ENCODE results near the gene MYO16. TPM values are rescaled to one million over a fixed set of nuclear protein-coding genes. Genes with fewer than 3 reads are reported as not detected.

The MYO16 gene
- total RNA-seq, 2 experiments from 2014 or later = not detected

DNA sequence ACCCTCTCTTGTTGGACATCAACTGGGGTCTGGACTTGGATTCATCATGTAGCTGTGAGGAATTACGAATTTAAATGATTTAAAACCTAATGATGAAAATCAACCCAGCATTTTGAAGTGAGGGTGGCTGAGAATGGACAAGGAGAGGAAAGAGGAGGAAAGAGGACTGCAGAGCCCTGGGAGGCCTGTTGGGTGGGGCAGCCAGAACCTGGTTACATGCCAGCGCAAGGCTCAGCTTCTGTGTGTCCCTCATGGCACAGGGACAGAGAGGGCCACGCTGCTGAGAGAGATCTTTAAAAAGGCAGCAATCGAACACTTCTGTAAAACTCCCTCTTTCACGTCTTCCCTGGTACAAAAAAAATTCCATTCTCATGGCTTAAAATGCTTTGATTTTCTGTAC, 292.7 kb downstream of the MYO16 start:
- POLR2A ChIA-PET = no interaction called here

DNA sequence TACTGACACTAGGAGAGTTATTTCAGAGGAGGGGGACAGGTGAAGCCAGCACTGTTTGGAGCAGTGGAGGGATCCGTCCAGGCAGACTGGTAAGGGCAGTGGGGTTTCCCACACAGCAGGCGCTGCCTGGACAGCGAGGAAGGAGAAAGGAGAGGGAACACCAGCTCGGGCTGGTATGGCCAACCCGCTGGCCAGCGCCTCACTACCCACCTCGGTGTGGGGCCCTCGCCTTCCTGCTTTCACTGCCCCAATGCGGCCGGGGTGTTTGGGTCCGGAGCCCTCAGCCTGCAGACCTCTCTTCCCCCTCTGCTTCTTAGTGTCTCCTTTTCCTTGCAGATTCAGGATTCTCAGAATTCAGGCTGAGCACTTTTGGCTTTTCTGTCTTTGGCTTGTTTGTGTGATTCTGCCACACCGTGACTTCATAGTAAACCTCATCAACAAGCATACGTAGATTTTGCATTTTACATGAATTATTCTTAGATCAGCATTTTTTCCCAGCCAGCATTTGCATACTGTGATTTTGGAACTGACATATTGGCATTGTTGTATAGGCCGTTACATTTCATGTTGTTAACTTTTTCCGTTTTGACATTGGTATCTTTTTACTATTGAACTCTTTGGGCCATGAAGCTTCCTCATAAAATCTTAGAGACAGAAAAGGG, 294.1 kb downstream of the MYO16 start:
- CTCF ChIA-PET = no interaction called here
- POLR2A ChIA-PET = no interaction called here

More for the DNA sequence above, 292.7 kb downstream of the MYO16 start:
- CTCF ChIA-PET = no interaction called here

DNA sequence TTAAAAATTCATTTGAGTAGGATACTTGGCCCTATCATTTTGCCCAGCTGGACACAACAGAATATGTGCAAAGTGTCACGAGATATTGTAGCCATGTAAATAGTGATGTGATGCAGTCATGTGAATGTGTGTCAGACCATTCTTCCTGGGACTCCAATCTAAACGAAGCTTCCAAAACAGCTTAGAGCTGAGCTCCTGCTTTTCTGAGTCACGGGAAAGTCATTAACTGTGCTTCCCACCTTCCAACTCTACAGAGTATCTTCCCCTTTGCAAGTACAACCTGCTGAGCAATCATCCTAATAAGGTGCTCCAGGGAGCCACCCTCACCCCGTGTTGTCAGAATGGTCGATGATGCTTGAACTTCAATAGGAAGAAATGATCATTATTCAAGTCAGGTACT, 294.7 kb downstream of the MYO16 start:
- CTCF ChIA-PET = no interaction called here
- POLR2A ChIA-PET = no interaction called here

DNA sequence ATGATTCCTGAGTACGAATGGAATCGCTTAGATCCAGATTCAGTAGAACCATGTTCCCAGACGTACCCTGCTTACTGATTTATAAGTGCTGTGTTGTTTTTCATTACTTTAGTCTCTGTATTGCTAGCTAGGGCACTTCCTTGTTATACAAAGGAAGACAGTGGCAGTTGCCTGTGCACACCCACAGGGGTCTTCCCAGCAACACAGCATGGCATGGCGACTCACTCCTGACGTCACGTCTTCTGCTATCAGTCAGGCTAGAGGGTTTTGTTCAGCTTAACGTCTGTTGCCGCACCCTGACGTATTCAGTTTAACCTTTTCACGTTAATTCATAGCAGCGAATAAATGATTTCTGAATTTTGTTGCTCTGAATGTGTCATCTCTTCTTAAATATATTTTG, 295.1 kb downstream of the MYO16 start:
- POLR2A ChIA-PET = no interaction called here
- CTCF ChIA-PET = no interaction called here

DNA sequence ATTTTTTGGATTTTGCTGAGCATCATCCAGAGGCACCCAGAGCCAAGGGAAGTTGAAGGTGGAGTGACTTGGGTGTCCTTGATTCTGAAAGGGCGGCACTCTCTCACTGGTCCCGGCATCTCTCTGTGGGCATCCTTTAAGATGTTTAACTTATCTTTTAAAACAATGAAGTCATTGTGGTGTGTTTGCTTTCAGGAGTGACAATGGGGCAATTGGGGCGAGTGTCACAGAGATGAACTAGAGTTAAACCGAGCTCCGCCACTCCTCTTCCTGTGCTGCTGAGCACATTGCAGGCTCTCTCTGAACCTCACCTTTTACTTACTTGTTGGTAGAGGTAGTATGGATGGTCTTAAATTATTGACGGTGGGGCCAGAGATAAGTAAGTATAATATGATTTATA, 295.7 kb downstream of the MYO16 start:
- POLR2A ChIA-PET = no interaction called here
- CTCF ChIA-PET = no interaction called here

DNA sequence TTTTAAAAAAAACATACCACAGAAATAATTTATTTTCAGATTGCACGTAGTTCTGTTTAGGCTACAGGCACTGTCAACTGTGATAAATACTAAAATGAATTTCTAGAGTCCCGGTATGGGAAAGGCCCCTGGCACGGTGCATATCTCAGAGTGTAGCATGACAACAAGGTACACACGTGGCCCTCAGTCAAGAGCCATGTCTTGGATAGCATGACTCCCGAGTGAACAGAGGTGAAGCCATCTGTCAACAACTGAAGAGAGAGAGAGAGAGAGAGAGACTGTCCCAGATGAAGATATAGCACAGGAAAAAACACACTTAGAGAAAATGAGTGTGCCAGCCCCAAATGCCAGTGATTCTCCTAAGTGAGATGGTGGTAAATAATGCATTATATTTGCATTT, 297.5 kb downstream of the MYO16 start:
- CTCF ChIA-PET = no interaction called here
- POLR2A ChIA-PET = no interaction called here

DNA sequence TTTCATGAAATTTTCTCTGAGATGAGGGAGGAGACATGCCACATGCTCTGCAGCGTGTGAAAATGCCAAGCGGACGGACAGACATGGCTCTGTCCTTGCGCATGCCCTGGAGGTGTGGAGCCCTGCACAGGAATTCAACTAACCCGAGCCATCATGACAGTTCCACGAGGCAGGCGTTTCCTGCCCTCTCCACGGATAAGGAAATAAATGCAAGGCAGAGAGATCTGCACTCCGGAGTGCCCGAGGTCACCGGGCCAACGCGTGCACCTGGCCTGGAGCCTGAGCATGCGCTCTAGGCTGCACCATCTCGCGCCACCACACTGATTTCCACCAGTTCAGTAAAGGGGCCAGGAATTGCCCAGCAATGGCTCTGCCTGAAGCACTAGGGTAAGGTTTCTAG, 298.2 kb downstream of the MYO16 start:
- ChIA-PET POLR2A (no interaction called here), CTCF (no interaction called here)

DNA sequence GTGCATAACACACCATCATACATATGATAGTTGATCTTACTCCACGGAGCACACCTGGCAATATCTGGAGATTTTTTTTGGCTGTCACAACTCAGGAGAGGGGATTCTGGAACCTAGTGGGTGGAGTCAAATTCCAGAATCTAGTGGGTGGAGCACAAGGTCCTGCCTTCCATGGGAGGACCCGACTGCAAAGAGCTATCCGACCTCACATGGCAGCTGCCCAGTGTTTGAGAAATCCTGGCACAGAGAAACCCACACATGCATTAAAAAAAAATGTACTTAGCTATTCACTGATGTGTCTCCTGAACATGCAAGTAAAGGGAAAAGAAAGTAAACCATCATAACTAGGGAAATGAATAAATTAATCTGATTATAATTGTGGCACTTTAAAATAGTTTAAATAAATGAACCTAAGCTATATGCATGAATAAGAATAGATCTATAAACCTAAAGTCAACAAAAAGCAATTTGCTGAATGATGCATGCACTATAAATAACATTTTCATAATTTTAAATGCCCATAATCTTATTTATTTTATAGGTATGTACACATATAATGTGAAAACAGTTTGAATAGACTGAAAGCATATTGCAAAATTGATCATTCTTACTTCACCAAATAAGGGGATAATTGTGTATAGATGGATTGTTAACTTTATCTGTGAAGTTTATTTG, 300.3 kb downstream of the MYO16 start:
- ChIA-PET CTCF (no interaction called here), POLR2A (no interaction called here)

DNA sequence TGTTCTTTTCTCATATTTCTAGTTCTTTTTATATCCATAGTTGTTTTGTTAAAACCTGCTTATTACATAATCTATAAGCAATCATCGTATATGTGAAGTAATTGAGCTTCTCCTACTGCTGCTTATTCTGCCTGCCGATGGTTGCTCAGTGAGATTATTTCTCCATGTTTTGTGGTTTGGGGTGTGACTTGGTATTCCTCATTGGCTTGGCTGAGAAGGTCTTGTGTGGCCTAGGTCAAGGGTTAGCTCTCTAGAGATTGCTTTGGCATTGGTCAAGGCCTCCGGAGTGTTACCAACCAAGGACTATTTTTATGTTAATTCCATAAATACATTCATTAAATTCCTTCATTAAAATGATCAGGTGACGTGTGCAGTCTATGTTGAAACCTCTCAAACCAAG, 302.8 kb downstream of the MYO16 start:
- POLR2A ChIA-PET = no interaction called here
- CTCF ChIA-PET = no interaction called here

DNA sequence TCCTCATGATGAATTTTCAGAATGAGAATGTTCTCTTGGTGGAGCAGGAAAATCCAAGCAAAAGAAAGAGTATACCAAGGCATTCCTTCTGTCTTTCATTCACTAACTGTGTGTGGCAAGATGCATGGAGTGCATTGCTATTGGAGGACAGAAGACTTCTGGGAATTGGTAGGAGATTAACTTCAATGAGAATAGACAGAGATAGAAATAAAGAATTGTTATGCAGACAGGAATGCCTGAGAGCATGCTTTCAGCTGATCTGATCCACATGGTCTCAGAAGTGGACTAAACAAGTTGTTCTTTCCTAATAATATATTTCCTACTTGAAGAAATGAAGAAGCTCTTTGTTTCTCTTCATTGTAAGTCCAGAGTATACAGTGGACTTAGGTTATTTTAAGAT, 303.6 kb downstream of the MYO16 start:
- CTCF ChIA-PET = no interaction called here
- POLR2A ChIA-PET = no interaction called here

DNA sequence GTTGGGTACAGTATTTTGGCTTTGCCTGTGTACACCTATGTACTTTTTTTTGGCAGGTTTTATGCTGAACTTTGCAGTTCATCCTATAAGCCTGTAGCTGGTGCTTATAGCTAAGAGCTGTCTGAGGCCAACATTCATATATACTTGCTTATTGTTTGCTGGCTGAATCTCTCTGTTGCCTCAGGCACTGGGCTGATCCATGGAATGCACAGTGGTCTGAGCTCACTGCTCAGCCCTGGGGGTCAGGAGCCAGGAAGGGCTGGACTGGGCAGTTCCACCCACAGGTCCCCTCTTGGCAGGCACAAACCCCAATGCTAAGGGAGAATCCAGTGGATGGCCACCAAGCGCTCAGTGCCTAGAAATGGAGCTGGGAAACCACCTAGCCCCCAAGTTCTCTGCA, 308.7 kb downstream of the MYO16 start:
- POLR2A ChIA-PET = no interaction called here
- CTCF ChIA-PET = no interaction called here

DNA sequence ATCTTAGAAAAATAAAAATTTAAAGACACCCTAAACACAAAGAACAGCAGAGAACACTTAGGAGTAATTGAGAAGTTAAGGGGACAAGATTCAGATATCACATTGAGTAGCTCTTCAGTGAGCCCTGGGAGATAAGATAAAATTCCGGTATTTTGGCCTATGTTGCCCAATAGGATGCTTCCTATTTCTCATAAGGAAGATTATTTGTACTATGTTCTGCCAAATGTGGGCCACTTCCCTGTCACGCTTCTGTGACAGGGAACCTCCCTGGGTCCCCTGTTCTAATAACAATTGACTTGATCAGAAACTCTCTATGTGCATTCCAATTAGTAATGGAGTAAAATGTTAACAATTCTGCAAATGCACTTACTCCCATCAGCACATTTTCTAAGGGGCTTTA, 310.7 kb downstream of the MYO16 start:
- ChIA-PET CTCF (no interaction called here), POLR2A (no interaction called here)

DNA sequence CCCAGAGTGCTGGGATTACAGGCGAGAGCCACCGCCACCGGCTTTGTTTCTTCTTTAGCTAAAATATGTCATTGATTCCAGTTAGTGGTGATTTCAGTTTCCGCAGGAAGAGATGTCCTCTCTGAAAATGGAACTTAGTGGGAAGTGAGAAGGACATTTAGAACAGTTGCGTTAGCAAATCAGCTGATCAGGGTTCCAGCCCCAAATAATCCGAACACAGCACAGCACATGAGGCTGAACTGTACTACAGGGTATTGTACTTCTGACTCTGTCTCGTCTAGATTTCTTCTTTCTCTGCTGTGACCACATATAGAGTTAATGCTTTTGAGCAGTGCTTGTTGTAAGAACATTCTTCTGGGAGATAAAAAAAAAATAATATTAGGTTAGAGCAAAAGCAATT, 314.4 kb downstream of the MYO16 start:
- CTCF ChIA-PET = no interaction called here
- POLR2A ChIA-PET = no interaction called here

DNA sequence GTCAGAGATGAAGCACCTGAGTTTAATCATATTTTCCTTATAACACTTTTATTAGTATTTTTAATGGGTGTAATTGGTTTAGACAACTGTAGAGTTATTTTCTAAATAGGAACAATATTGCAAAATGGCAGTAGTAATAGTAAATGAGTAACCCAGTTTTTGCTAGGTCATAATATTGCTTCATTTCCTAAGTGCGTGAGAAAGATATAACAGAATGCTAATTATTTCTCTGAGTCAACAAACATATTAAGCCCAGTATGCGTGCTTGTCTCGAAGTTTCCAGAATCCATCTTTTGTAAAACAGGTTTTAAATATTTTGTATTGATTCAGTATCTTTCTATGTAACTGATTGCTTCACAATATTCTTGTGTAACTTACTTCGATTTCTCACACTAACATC, 315.3 kb downstream of the MYO16 start:
- CTCF ChIA-PET = no interaction called here
- POLR2A ChIA-PET = no interaction called here

DNA sequence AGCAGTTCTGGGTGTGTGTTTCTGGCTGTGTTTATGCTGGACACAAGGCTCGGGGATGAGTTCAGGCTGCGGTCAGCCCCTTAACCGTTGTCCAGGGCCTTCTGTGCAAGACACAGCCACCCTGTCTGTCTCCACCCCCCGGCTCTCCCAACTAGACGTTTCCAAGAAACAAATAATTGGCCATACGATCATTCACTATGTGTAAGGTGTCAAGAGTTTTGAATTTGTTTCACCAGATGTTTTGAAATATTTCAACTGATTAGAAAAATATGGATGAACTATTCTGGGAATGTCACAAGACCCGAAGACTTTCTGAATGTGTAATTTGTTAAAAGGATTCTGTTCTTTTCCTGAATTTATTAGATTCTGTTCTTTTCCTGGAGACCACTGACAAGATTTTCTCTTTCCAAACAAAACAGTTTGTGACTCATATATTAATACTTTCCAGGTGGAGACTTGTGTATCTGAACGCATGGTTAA, 318.2 kb downstream of the MYO16 start:
- ChIA-PET POLR2A (no interaction called here), CTCF (no interaction called here)

DNA sequence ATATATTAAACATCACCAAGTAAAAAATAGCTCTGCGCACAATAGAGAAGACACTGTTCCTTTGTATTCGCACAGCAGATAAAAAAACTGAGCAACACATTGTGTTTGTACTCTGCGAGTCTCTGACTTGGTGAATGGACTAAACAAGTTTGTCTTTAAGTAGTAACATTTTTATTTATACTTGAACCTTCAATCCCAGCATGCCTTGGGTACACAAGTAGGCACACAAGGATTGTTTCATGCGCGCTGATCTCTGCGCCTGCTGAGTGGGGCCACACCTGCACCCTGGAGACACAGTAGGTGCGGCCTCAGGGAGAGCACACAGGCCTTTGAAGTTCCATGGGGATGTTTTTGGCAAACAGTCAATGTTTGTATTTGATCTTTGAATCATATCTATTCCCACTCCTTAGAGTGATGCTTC, 318.9 kb downstream of the MYO16 start:
- POLR2A ChIA-PET = no interaction called here
- CTCF ChIA-PET = no interaction called here

DNA sequence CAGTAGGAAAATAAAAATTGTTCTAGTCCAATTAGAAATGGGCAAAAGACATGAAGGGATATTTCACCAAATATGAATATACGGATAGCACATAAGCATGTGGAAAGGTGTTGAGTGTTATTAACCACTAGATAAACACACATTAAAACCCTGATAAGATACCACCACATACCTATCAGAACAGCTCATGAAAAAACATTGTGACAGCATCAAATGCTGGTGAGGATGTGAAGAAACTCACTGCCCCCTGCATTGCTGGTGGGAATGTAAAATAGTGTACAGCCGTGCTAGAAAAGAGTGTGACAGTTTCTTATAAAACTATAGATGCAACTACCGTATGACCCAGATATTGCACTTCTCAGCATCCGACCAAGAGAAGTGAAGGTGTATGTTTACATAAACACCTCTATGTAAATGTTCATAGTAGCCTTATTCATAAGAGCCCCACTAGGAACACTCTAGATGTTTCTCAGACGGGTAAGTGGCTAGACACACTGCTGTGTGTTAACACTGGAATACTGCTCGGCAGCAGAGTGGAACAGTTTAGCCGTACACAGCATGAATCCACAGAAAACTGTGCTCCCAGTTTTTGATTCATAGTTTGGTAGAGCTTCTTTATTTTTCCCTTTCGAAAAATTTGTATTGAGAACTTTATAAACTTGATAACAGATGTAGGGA, 321.1 kb downstream of the MYO16 start:
- ChIA-PET CTCF (no interaction called here), POLR2A (no interaction called here)

DNA sequence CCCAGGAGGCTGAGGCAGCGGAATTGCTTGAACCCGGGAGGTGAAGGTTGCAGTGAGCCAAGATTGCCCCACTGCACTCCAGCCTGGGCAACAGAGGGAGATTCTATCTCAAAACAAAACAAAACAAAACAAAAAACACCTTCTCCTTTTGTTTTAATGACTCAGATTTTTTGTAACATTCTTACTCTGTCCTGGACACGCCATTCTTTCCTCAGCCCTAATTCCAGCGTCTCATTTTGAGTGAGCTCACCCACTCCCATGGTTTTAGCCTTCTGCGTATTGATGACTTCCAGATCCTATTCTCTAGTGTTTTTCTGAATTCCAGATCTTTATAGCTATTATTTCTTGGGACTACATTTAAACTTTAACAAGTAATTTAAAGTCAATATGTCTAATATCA, 326.3 kb downstream of the MYO16 start:
- ChIA-PET POLR2A (no interaction called here), CTCF (no interaction called here)

DNA sequence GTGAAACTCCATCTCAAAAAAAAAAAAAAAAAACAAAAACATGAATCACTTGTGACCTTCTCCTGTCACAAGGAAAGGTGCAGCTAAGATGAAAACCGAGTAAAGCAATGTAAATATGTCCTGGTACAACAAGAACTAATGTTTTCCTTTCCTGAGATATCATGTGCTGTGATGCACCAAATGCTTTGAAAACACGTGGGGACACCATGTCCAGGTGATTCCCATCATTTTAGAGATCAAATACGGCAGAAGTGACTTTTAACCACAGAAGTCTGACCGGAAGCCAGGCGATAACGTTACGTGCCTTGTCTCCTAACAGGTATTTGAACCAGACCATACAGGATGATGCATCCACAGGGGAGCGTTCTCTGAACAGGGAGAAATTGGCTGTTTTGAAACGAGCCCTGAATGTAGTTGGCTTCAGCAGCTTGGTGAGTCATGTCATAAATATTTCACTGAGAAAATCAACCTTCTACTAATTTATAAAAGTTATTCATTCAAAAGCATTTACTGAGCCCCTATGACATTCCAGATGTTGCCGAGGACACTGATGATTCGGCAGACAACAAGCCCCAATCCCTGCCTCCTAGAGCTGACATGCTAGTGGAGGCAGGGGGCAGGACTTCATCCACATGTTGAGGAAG, 328.1 kb downstream of the MYO16 start:
- POLR2A ChIA-PET = no interaction called here
- CTCF ChIA-PET = interaction anchor here (0.7 kb wide), 1 partner anchor 565 kb away, joined by 4 read pairs; no protein-coding TSS in a partner anchor

DNA sequence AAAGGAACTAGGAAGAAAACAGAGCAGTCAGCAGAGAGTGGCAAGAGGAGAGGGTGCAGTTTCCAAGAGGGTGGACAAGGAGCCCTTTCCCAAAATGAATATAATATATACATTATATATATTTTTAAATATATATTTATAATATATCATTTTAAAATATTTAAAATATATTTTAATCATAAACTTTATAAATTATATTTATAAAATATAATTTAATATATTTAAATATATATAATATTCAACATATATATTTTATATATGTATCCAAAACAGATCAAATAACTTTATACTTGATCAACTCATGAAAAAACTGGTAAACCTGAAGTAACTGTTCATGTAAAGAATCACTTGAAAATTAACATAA, 328.6 kb downstream of the MYO16 start:
- CTCF ChIA-PET = no interaction called here

DNA sequence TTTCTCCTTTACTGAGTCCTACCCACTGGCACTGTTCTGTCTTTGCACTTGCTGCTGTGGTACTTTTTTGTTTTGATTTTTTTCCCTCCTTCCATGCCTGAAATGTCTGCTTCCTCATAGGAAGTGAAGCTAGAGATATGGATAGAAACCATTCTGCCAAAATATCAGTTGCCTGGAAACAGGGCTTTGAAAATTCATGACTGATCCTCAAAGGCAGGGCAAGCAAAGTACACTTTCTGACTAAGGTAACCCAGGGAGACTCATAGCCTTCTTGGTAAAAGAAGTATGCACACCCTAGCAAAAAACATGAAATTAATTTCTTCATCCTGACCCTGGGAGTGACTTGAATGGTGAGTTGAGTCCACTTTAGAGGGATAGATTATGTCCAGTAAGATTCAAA, 329.8 kb downstream of the MYO16 start:
- ChIA-PET CTCF (no interaction called here), POLR2A (no interaction called here)

More for the DNA sequence above, 328.6 kb downstream of the MYO16 start:
- POLR2A ChIA-PET = no interaction called here

Data from activated CD8-positive, alpha-beta memory T cell treated with anti-CD3 and anti-CD28 coated beads for 36 hours (primary cell).